H9 (cell line): Measurements from ENCODE around the gene COL8A1. TPM values are rescaled to one million over a fixed set of nuclear protein-coding genes. Genes with fewer than 3 reads are reported as not detected.

Experiments
- DNase-seq: peaks from one replicate; pipeline ENCODE4 v3.0.0-alpha.2; 2017
- H2AFZ ChIP-seq: one replicate; pipeline ENCODE4 v1.6.1; 2013; ENCODE audit warnings: mild to moderate bottlenecking, low read length, control low read depth, moderate library complexity
- H2AK5ac ChIP-seq: 2 replicates; pipeline ENCODE4 v1.6.1; 2013; ENCODE audit warnings: low read length, control low read depth, mixed read lengths; ENCODE audit not compliant: insufficient read length
- H2BK120ac ChIP-seq: one replicate; pipeline ENCODE4 v1.6.1; 2013; ENCODE audit warnings: low read depth, mild to moderate bottlenecking, low read length, control low read depth, inconsistent platforms; ENCODE audit not compliant: poor library complexity, severe bottlenecking
- H2BK12ac ChIP-seq: 2 replicates; pipeline ENCODE4 v1.6.1; 2013; ENCODE audit warnings: low read length, control low read depth, mixed read lengths, low read depth; ENCODE audit not compliant: insufficient read length
- H2BK15ac ChIP-seq: 2 replicates; pipeline ENCODE4 v1.6.1; 2013; ENCODE audit warnings: low read depth, low read length, control low read depth
- H2BK20ac ChIP-seq: one replicate; pipeline ENCODE4 v1.6.1; 2013; ENCODE audit warnings: low read depth, mild to moderate bottlenecking, low read length, control low read depth, inconsistent platforms; ENCODE audit not compliant: poor library complexity, severe bottlenecking
- H2BK5ac ChIP-seq: 2 replicates; pipeline ENCODE4 v1.6.1; 2013; ENCODE audit warnings: low read length, control low read depth, mixed read lengths; ENCODE audit not compliant: insufficient read length
- H3K14ac ChIP-seq: 2 replicates; pipeline ENCODE4 v1.6.1; 2013; ENCODE audit warnings: low read length, control low read depth; ENCODE audit not compliant: insufficient read depth
- H3K18ac ChIP-seq: 2 replicates; pipeline ENCODE4 v1.6.1; 2013; ENCODE audit warnings: low read depth, mild to moderate bottlenecking, mixed read lengths, low read length, control low read depth; ENCODE audit not compliant: insufficient read length
- H3K23ac ChIP-seq: 2 replicates; pipeline ENCODE4 v1.6.1; 2013; ENCODE audit warnings: low read length, control low read depth, mixed read lengths, low read depth; ENCODE audit not compliant: insufficient read length
- H3K23me2 ChIP-seq: 2 replicates; pipeline ENCODE4 v1.6.1; 2013; ENCODE audit warnings: low read depth, mild to moderate bottlenecking, mixed read lengths, low read length, control low read depth; ENCODE audit not compliant: insufficient read length, poor library complexity, severe bottlenecking
- H3K27ac ChIP-seq: 2 replicates; pipeline ENCODE4 v1.5.1; 2013; ENCODE audit warnings: low read length, control low read depth, mixed read lengths, low read depth; ENCODE audit not compliant: insufficient read length
- H3K27me3 ChIP-seq: 2 replicates; pipeline ENCODE4 v1.6.1; 2013; ENCODE audit warnings: low read length, control low read depth, inconsistent platforms; ENCODE audit not compliant: insufficient read depth
- H3K4ac ChIP-seq: 2 replicates; pipeline ENCODE4 v1.6.1; 2013; ENCODE audit warnings: low read depth, mild to moderate bottlenecking, control low read depth, inconsistent platforms, low read length, moderate library complexity
- H3K4me1 ChIP-seq: 2 replicates; pipeline ENCODE4 v1.6.1; 2013; ENCODE audit warnings: low read length, control low read depth, inconsistent platforms; ENCODE audit not compliant: insufficient read depth
- H3K4me2 ChIP-seq: 2 replicates; pipeline ENCODE4 v1.6.1; 2013; ENCODE audit warnings: low read length, control low read depth, mixed read lengths; ENCODE audit not compliant: insufficient read length, insufficient read depth
- H3K56ac ChIP-seq: 2 replicates; pipeline ENCODE4 v1.6.1; 2013; ENCODE audit warnings: low read depth, mild to moderate bottlenecking, mixed read lengths, low read length, control low read depth; ENCODE audit not compliant: insufficient read length
- H3K79me1 ChIP-seq: 2 replicates; pipeline ENCODE4 v1.6.1; 2013; ENCODE audit warnings: low read depth, mild to moderate bottlenecking, moderate library complexity, low read length, control low read depth, inconsistent platforms; ENCODE audit not compliant: insufficient read depth, poor library complexity, severe bottlenecking
- H3K79me2 ChIP-seq: 2 replicates; pipeline ENCODE4 v1.6.1; 2013; ENCODE audit warnings: low read length, control low read depth, inconsistent platforms; ENCODE audit not compliant: insufficient read depth
- H3K9ac ChIP-seq: 2 replicates; pipeline ENCODE4 v1.6.1; 2013; ENCODE audit warnings: low read length, control low read depth, mixed read lengths; ENCODE audit not compliant: insufficient read length; ENCODE audit errors: extremely low read depth
- H3K9me3 ChIP-seq: one replicate; pipeline ENCODE4 v1.6.1; 2013; ENCODE audit warnings: low read depth, low read length, inconsistent platforms; ENCODE audit not compliant: control insufficient read depth
- H3T11ph ChIP-seq: one replicate; pipeline ENCODE4 v1.6.1; 2013; ENCODE audit warnings: mild to moderate bottlenecking, low read length, control low read depth, inconsistent platforms
- H4K20me1 ChIP-seq: one replicate; pipeline ENCODE4 v1.6.1; 2013; ENCODE audit not compliant: control insufficient read depth, insufficient read length, insufficient read depth
- H4K5ac ChIP-seq: 2 replicates; pipeline ENCODE4 v1.6.1; 2013; ENCODE audit warnings: low read depth, mild to moderate bottlenecking, mixed read lengths, low read length, control low read depth; ENCODE audit not compliant: insufficient read length
- H4K8ac ChIP-seq: replicated peaks from 2 replicates; pipeline ENCODE4 v1.6.1; 2013; ENCODE audit warnings: low read length, control low read depth, mixed read lengths, low read depth; ENCODE audit not compliant: insufficient read length
- H4K91ac ChIP-seq: 2 replicates; pipeline ENCODE4 v1.6.1; 2013; ENCODE audit warnings: low read depth, mild to moderate bottlenecking, moderate library complexity, mixed read lengths, low read length, control low read depth; ENCODE audit not compliant: insufficient read length
- H3K27ac Mint-ChIP-seq, 3 experiments: 2 replicates in 2 of 3; 3 replicates in 1 of 3; pipeline ENCODE4 v1.8.0; 2020 to 2021; ENCODE audit warnings: mixed read lengths in 3 of 3, mild to moderate bottlenecking in 1 of 3, moderate library complexity in 1 of 3
- H3K27me3 Mint-ChIP-seq: 2 replicates; pipeline ENCODE4 v1.8.0; 2021; ENCODE audit warnings: low read depth, mild to moderate bottlenecking, moderate library complexity, mixed read lengths
- H3K36me3 Mint-ChIP-seq, 3 experiments: 2 replicates in 2 of 3; 3 replicates in 1 of 3; pipeline ENCODE4 v1.8.0; 2020 to 2021; ENCODE audit warnings: low read depth in 3 of 3, mixed read lengths in 3 of 3; ENCODE audit not compliant: insufficient read depth in 1 of 3
- H3K4me1 Mint-ChIP-seq, 2 experiments: 2 replicates each; pipeline ENCODE4 v1.8.0; 2020; ENCODE audit warnings: mixed read lengths in 2 of 2
- H3K4me3 Mint-ChIP-seq, 2 experiments: 2 replicates in 1 of 2; 3 replicates in 1 of 2; pipeline ENCODE4 v1.8.0; 2020 to 2021; ENCODE audit warnings: mild to moderate bottlenecking in 2 of 2, mixed read lengths in 2 of 2, moderate library complexity in 1 of 2
- H3K9me3 Mint-ChIP-seq, 2 experiments: 2 replicates in 1 of 2; 3 replicates in 1 of 2; pipeline ENCODE4 v1.8.0; 2020; ENCODE audit warnings: mild to moderate bottlenecking in 2 of 2, mixed read lengths in 2 of 2, moderate library complexity in 1 of 2
- CTCF ChIP-seq: fragments of 200-600 bp; sonication (generic); conservative IDR thresholded peaks from 3 replicates; pipeline ENCODE4 v1.8.0; 2021; ENCODE audit warnings: antibody characterized with exemption, mild to moderate bottlenecking
- WGBS: extraction: QIAGEN DNeasy Blood & Tissue Kit; methylation state at CpG from one replicate; pipeline ENCODE4 v1.1.7; 2013; ENCODE audit warnings: missing lambda C conversion rate, low lambda C conversion rate, mixed read lengths; ENCODE audit not compliant: insufficient read length; ENCODE audit errors: extremely low coverage; 5-methylcytosine and 5-hydroxymethylcytosine counted together
- total RNA-seq: library from RNA; stranded (reverse); gene quantifications from 2 replicates; pipeline ENCODE4 v1.2.1, GENCODE V29; 2021

The COL8A1 gene
- total RNA-seq, 1 experiment from 2014 or later = 0.17 TPM

GRCh38 chr3:99662838-99663570 is 24.6 kb downstream of the COL8A1 start:
- Histone ChIP-seq H4K91ac (no peak overlapping the region), H3K23ac (no peak overlapping the region), H3K4me2 (no peak overlapping the region), H3K27ac (peak overlapping the region; percentile 26), H4K20me1 (no peaks in the 10 kb centered on the region), H2BK120ac (no peak overlapping the region), H2BK5ac (no peak overlapping the region), H3K56ac (no peak overlapping the region), H3K4ac (no peak overlapping the region), H3K27me3 (no peaks in the 10 kb centered on the region), H3K23me2 (no peaks in the 10 kb centered on the region), H4K5ac (no peak overlapping the region), H2BK12ac (no peak overlapping the region), H3K79me2 (no peaks in the 10 kb centered on the region), H3T11ph (no peak overlapping the region), H3K4me1 (peaks cover 4% of the 10 kb centered on the region), H2AFZ (no peak overlapping the region), H4K8ac (no peak overlapping the region), H3K79me1 (no peaks in the 10 kb centered on the region), H2AK5ac (no peak overlapping the region), H3K9me3 (no peaks in the 10 kb centered on the region), H3K14ac (no peak overlapping the region), H3K18ac (no peak overlapping the region), H2BK15ac (no peak overlapping the region), H3K9ac (no peak overlapping the region), H2BK20ac (no peak overlapping the region)
- no CpG with 5 or more reads among the region's 10 CpGs for WGBS
- no peak for TF ChIP-seq CTCF
- Mint-ChIP-seq H3K9me3 (peaks cover 0 to 7% of the 10 kb centered on the region in 2 experiments; a peak in 3 of 5 replicates), H3K27me3 (no peaks in the 10 kb centered on the region), H3K4me3 (no peak overlapping the region), H3K4me1 (peaks cover 8 to 16% of the 10 kb centered on the region in 2 experiments; a peak in 3 of 4 replicates), H3K36me3 (peaks cover 0 to 5% (median 0%) of the 10 kb centered on the region in 3 experiments; a peak in 2 of 7 replicates), H3K27ac (peak overlapping the region; percentile 57 to 69 (median 61); a peak in 4 of 7 replicates)
- peak; percentile 41 for DNase-seq
